8988T (cell line): ENCODE data around the gene OR2T12.
"Not testable (repeated sequence)": the region's sequence is repeated elsewhere in the genome, so short reads cannot be mapped to it uniquely, and the experiment has no call there.

Experiments
- DNase-seq: peaks from one replicate; pipeline ENCODE4 v3.0.0; 2011

Gene OR2T12, protein sequence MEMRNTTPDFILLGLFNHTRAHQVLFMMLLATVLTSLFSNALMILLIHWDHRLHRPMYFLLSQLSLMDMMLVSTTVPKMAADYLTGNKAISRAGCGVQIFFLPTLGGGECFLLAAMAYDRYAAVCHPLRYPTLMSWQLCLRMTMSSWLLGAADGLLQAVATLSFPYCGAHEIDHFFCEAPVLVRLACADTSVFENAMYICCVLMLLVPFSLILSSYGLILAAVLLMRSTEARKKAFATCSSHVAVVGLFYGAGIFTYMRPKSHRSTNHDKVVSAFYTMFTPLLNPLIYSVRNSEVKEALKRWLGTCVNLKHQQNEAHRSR

DNA sequence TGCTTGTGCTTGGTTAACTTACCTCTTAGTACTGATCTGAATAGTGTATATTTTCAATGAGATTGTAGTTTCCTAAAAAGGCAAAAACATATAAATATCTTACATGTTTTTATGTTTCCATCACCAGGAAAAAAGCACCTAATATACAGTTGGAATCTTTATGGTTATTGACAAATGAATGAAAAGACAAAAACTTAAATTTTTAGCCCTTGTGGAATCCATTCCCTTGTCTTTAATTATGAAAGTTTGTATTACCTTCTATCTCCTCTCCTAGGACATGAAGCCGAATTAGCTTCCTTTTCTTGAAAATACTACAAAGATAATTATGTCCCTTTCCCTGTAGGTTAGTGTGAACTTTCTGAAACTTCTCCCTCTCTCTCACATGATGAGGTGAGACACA is at the start of gene OR2T12:
TSS of gene OR2T12 (minus strand) at position 101 of the 400 bp plus-strand sequence. CDS start 7,846 bp downstream, outside the sequence.
- DNase-seq = no peak

DNA sequence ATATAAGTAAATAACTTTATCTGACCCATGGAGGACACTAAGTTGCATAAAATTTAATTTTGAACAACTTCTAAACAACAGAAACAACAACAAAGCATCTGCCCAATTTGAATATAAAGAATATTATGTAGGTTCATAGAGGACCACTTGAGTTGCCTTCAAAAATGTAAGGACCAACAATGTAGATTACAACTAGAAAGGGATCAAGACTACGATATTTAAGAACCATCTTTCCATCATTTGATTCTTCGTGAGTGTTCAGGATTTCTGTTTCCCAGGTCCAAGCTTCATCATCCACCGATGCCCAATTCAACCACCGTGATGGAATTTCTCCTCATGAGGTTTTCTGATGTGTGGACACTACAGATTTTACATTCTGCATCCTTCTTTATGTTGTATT is 45.3 kb upstream of the OR2T12 start, which contains the start of gene OR14C36:
TSS of gene OR14C36 (plus strand) at position 301 of the 400 bp plus-strand sequence. CDS start at position 301, 0 bp downstream.
- no peak for DNase-seq

GRCh38 chr1:248343451-248343850 is 40.2 kb upstream of the OR2T12 start:
- no peak for DNase-seq

GRCh38 chr1:248324468-248324867 is 21.2 kb upstream of the OR2T12 start, which contains the start of gene OR2M7:
OR2M7 (minus strand) TSS chr1:248324568; CDS start chr1:248324568, 0 bp downstream.
- DNase-seq = no peak

GRCh38 chr1:248316796-248317195 is 13.6 kb upstream of the OR2T12 start:
- DNase-seq = no peak

DNA sequence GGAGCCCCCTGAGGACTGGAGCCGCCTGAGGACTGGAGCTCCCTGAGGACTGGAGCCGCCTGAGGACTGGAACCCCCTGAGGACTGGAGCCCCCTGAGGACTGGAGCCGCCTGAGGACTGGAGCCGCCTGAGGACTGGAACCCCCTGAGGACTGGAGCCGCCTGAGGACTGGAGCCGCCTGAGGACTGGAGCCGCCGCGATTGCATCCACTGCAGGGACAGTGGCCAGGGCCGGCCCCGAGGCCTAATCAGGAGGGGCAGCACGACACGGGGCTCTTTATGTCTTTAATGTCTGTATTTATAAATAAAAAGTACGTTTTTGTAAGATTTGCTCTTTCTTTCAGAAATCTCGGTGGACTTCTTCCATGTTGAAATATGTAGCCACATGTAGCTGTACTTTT is 3.5 kb upstream of the OR2T12 start:
- not testable (repeated sequence) for DNase-seq

- no peak for DNase-seq
Observed at GRCh38 chr1:248306103-248306502, 2.9 kb upstream of the OR2T12 start.

- DNase-seq = not testable (repeated sequence)
Observed at GRCh38 chr1:248305672-248306071, 2.4 kb upstream of the OR2T12 start.

- no peak for DNase-seq
Observed at GRCh38 chr1:248288391-248288790, 14.8 kb downstream of the OR2T12 start.

DNA sequence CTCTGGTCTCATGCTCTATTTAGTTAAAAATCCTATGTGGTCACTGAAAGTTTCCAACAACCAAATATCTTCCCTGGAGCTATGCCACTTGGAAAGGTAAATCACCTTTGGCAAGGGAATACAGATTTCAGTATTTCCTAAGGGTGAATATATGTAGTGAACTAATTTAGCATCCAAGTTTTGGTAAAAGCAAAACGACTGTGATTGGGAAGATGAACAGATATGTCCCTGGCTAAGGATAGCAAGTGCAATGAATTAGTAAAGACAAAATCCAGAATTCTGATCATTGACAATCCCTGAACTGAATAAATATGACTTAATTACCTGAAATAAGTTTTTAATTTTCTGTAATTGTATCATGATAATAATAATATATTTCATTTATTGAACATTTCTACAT is 25.3 kb downstream of the OR2T12 start, which contains the start of gene OR2T33:
TSS of gene OR2T33 (minus strand) at position 101 of the 400 bp plus-strand sequence. CDS start 4,162 bp downstream, outside the sequence.
- DNase-seq = no peak

- DNase-seq = not testable (repeated sequence)
Observed at GRCh38 chr1:248273225-248273624, 30.0 kb downstream of the OR2T12 start.

DNA sequence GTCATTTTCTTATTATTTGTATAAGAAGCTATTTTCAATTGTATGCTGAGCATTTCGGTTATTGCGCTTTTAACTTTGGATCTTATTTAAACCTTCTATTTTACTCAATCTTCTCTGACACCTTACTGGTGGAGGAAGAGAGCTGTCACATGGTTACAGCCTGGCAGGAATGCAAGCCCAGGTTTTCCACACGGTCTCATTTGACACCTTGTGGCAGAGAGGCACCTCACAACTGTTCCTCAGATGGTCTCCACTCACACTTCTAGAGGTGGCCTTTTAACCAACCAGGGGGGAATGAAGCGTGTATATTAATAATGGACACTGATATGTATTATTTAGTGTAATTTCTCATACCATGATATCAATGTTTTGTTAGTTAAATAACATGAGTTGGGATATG is 35.0 kb downstream of the OR2T12 start:
- DNase-seq = no peak

- not testable (repeated sequence) for DNase-seq
Observed at GRCh38 chr1:248259309-248259708, 43.9 kb downstream of the OR2T12 start.

GRCh38 chr1:248243204-248243603 is 60.0 kb downstream of the OR2T12 start:
- DNase-seq = peak; percentile 15
